Esophagus muscularis mucosa (tissue), 4 donors: ENCODE measurements around the gene PSME2. TPM values are rescaled to one million over a fixed set of nuclear protein-coding genes. Genes with fewer than 3 reads are reported as not detected.

Experiments used
- DNase-seq: peaks from one replicate; pipeline ENCODE4 v3.0.0-alpha.2; 2017; ENCODE audit errors: extremely low spot score
- H3K27ac ChIP-seq, 4 donors: fragments of 200-600 bp; sonication (generic); replicated peaks in 1 of 4; 1 replicate in 3 of 4; 2 replicates in 1 of 4; pipeline ENCODE4 v1.5.1; 2016 to 2019; ENCODE audit warnings: mild to moderate bottlenecking in 1 of 4
- H3K27me3 ChIP-seq, 4 donors: fragments of 200-600 bp; sonication (generic); one replicate each; pipeline versions ENCODE4 v1.5.1 to v1.6.0; 2016 to 2019
- H3K36me3 ChIP-seq, 4 donors: fragments of 200-600 bp; sonication (generic); one replicate each; pipeline ENCODE4 v1.5.1; 2016 to 2019
- H3K4me1 ChIP-seq, 4 donors: fragments of 200-600 bp; sonication (generic); one replicate each; pipeline ENCODE4 v1.5.1; 2016 to 2019
- H3K4me3 ChIP-seq, 4 donors: fragments of 200-600 bp; sonication (generic); 1 replicate in 2 of 4; 2 replicates in 2 of 4; pipeline ENCODE4 v1.5.1; 2016 to 2019; ENCODE audit warnings: mild to moderate bottlenecking in 4 of 4, moderate library complexity in 1 of 4
- H3K9me3 ChIP-seq, 4 donors: fragments of 200-600 bp; sonication (generic); 1 replicate in 3 of 4; 2 replicates in 1 of 4; pipeline ENCODE4 v1.5.1; 2016 to 2019
- CTCF ChIP-seq, 3 experiments: fragments of 200-600 bp in 2 of 3; fragments of 450-650 bp in 1 of 3; sonication (generic) in 2 of 3; IDR thresholded peaks; one replicate each; pipeline ENCODE4 v1.5.1; 2017 to 2019; ENCODE audit warnings: antibody characterized with exemption in 3 of 3, mild to moderate bottlenecking in 2 of 3, moderate library complexity in 1 of 3
- EP300 ChIP-seq: sonication (generic); formaldehyde crosslinking; IDR thresholded peaks from one replicate; pipeline ENCODE4 v1.6.1; 2017; ENCODE audit warnings: antibody characterized with exemption
- POLR2A ChIP-seq: fragments of 450-650 bp; IDR thresholded peaks from one replicate; pipeline ENCODE4 v1.6.1; 2017; ENCODE audit warnings: antibody characterized with exemption, moderate library complexity, mild to moderate bottlenecking, low read depth
- POLR2AphosphoS5 ChIP-seq, 2 donors: sonication (generic); formaldehyde crosslinking; IDR thresholded peaks; one replicate each; pipeline ENCODE4 v1.6.1; 2017; ENCODE audit warnings: antibody characterized with exemption in 2 of 2
- WGBS: methylation state at CpG from one replicate; pipeline ENCODE4 v1.1.5; 2018; 5-methylcytosine and 5-hydroxymethylcytosine counted together
- intact Hi-C: fragments of 100-400 bp; cut with DNase I; formaldehyde crosslinking; loops from one replicate; pipeline ENCODE4 v1.15.1; 2023
- total RNA-seq, 4 donors: library from RNA; depleted of rRNA; stranded (reverse); fragments of >200 nt; gene quantifications; one replicate each; pipeline versions ENCODE4 v1.1.0 to v1.2.1, GENCODE V29; 2016

PSME2 gene
- total RNA-seq, 4 donors from 2014 or later = 32.8 to 64.3 (median 42.6) TPM

- H3K27me3 ChIP-seq = no peaks in the 10 kb centered on the region
- DNase-seq = no peak
- H3K4me3 ChIP-seq = no peak overlapping the region
- WGBS = 89% methylated on average over 3 of the region's 6 CpGs
- H3K36me3 ChIP-seq = peaks cover 27 to 56% (median 53%) of the 10 kb centered on the region in 4 donors
- H3K9me3 ChIP-seq = no peaks in the 10 kb centered on the region
- no peak for TF ChIP-seq CTCF (IDR thresholded peaks at IDR 0.05)
- TF ChIP-seq POLR2A = no peak
- peaks cover 20 to 23% (median 21%) of the 10 kb centered on the region in 4 donors for H3K4me1 ChIP-seq
- H3K27ac ChIP-seq = no peak overlapping the region
- intact Hi-C loops = no loop called here
These were observed 29.2 kb downstream of the PSME2 start for GRCh38 chr14:24117179-24117578.

GRCh38 chr14:24116128-24116814 is 30.1 kb downstream of the PSME2 start:
- Histone ChIP-seq H3K36me3 (peaks cover 21 to 47% (median 44%) of the 10 kb centered on the region in 4 donors), H3K4me3 (peak overlapping the region; percentile 63 to 96 (median 67)), H3K27ac (no peak overlapping the region), H3K4me1 (peaks cover 20 to 23% (median 21%) of the 10 kb centered on the region in 4 donors), H3K27me3 (no peaks in the 10 kb centered on the region), H3K9me3 (no peaks in the 10 kb centered on the region)
- no peak for DNase-seq
- WGBS = 91% methylated on average over 6 of the region's 6 CpGs
- TF ChIP-seq POLR2AphosphoS5 (IDR thresholded peaks at IDR 0.05) (no peak), CTCF (IDR thresholded peaks at IDR 0.05) (no peak), EP300 (no peak), POLR2A (no peak)
- intact Hi-C loops = no loop called here

GRCh38 chr14:24115422-24116127 is 30.8 kb downstream of the PSME2 start:
- 6% methylated on average over 14 of the region's 14 CpGs for WGBS
- Histone ChIP-seq H3K9me3 (no peaks in the 10 kb centered on the region), H3K4me1 (peaks cover 20 to 23% (median 22%) of the 10 kb centered on the region in 4 donors), H3K27ac (peak overlapping the region; percentile 93 to 98 (median 97)), H3K4me3 (peak overlapping the region; percentile 63 to 96 (median 67)), H3K27me3 (no peaks in the 10 kb centered on the region), H3K36me3 (peaks cover 21 to 40% (median 37%) of the 10 kb centered on the region in 4 donors)
- intact Hi-C loops = no loop called here
- TF ChIP-seq POLR2A (no peak), CTCF (IDR thresholded peaks at IDR 0.05) (no peak), EP300 (no peak), POLR2AphosphoS5 (IDR thresholded peaks at IDR 0.05) (no peak)
- DNase-seq = no peak

GRCh38 chr14:24114532-24115421 is 31.6 kb downstream of the PSME2 start, which contains the start of the genes DCAF11 and NRL:
DCAF11 (plus strand) TSS chr14:24114777; CDS start chr14:24115595, 818 bp downstream.
NRL (minus strand) TSS chr14:24114949; CDS start chr14:24082848, 32,101 bp downstream.
- Histone ChIP-seq H3K27ac (peak within 1 kb of the TSS; percentile 93 to 98 (median 97)), H3K4me1 (peaks cover 20 to 23% (median 22%) of the 10 kb centered on the region in 4 donors), H3K27me3 (no peaks in the 10 kb centered on the region), H3K4me3 (peak within 1 kb of the TSS; percentile 63 to 96 (median 67)), H3K36me3 (peaks cover 19 to 32% (median 29%) of the 10 kb centered on the region in 4 donors), H3K9me3 (no peaks in the 10 kb centered on the region)
- under 1% methylated on average over 45 of the region's 65 CpGs for WGBS
- TF ChIP-seq POLR2AphosphoS5 (IDR thresholded peaks at IDR 0.05) (peak; percentile 78 to 91), POLR2A (peak; percentile 29), EP300 (peak; percentile 75), CTCF (IDR thresholded peaks at IDR 0.05) (peak in 1 of 3 experiments; percentile 9)
- intact Hi-C loops = loop anchor here (1.0 kb wide), 1 partner anchor 22 kb away; the partner anchor contains the start of gene PSME1
- DNase-seq = peak; percentile 100
